ENCODE measurements around the gene CLEC18A.

GRCh38 chr16:69936751-69937211 lies 14.4 kb upstream of the CLEC18A start:
- no peak for TF ChIP-seq CTCF (IDR thresholded peaks at IDR 0.05)
- no peak for TF ChIP-seq EZH2 (IDR thresholded peaks at IDR 0.05)

Data from neural progenitor cell (in vitro differentiated cells).